AG04449 (cell line): ENCODE results near the gene CLDN7.

ENCODE experiments used
- CTCF ChIA-PET: fragments of 350-600 bp; formaldehyde crosslinking; extraction: SDS; loops from one replicate; lab custom pipeline; 2021; ENCODE audit warnings: antibody characterized with exemption; lab: Yijun Ruan, JAX
- POLR2A ChIA-PET: fragments of 400-600, 350-600 bp; formaldehyde crosslinking; extraction: SDS; loops from one replicate; lab custom pipeline; 2020; ENCODE audit warnings: antibody characterized with exemption, inconsistent platforms; lab: Yijun Ruan, JAX
- DNase-seq: peaks from one replicate; pipeline ENCODE4 v3.0.0-alpha.2; 2010; ENCODE audit warnings: low read depth, low spot score
- H3K4me3 ChIP-seq: 2 replicates; pipeline ENCODE4 v1.5.1; 2011; ENCODE audit warnings: low read depth, mild to moderate bottlenecking, control low read depth, low read length
- CTCF ChIP-seq: IDR thresholded peaks from one replicate; pipeline ENCODE4 v1.5.1; 2011; ENCODE audit warnings: mild to moderate bottlenecking, moderate library complexity, low read length, control low read depth, inconsistent platforms; ENCODE audit not compliant: insufficient read depth; ENCODE audit errors: missing control alignments

The CLDN7 gene

GRCh38 chr17:7306911-7307685 lies 44.8 kb upstream of the CLDN7 start, which contains the start of gene EIF5A:
Gene EIF5A (plus strand): TSS chr17:7307628. CDS start chr17:7309636, 2,008 bp downstream.
- DNase-seq: peak; percentile 99
- ChIA-PET POLR2A (no interaction called here), CTCF (interaction anchor here (2.3 to 11.7 kb wide), 2 partner anchors 11 to 23 kb away, joined by 15 to 255 read pairs; partner anchors contain the start of gene SLC2A4)
- TF ChIP-seq CTCF: no peak
- peak within 1 kb of the TSS; percentile 92 for H3K4me3 ChIP-seq

- H3K4me3 ChIP-seq: no peak overlapping the region
- ChIA-PET POLR2A (no interaction called here), CTCF (interaction anchor here (1.0 to 11.7 kb wide), 2 partner anchors 20 to 256 kb away, joined by 3 to 255 read pairs; partner anchors contain the start of gene SLC2A4)
- no peak for TF ChIP-seq CTCF
- DNase-seq: no peak
Measured at GRCh38 chr17:7304179-7304578, 41.9 kb upstream of the CLDN7 start.

GRCh38 chr17:7296189-7296861 lies 34.0 kb upstream of the CLDN7 start:
- ChIA-PET POLR2A (interaction anchor here (0.6 to 1.2 kb wide), 2 partner anchors 24 to 76 kb away, joined by 3 read pairs; no protein-coding TSS in a partner anchor), CTCF (interaction anchor here (0.8 to 11.7 kb wide), 49 partner anchors 9 to 382 kb away, joined by 3 to 255 read pairs (median 5); partner anchors contain the start of genes ACADVL, ACAP1, ASGR1 and CTDNEP1)
- DNase-seq: no peak
- peak; percentile 89 for TF ChIP-seq CTCF
- H3K4me3 ChIP-seq: peak overlapping the region; percentile 20

GRCh38 chr17:7295230-7296180 lies 33.2 kb upstream of the CLDN7 start:
- no peak for DNase-seq
- ChIA-PET CTCF (interaction anchor here (0.8 to 11.7 kb wide), 38 partner anchors 10 to 381 kb away, joined by 3 to 255 read pairs (median 5); partner anchors contain the start of genes ACADVL, ASGR1, CTDNEP1 and DLG4), POLR2A (no interaction called here)
- H3K4me3 ChIP-seq: no peak overlapping the region
- TF ChIP-seq CTCF: no peak

- no peak for TF ChIP-seq CTCF
- CTCF ChIA-PET: no interaction called here
- peak within 1 kb of the TSS; percentile 29 for H3K4me3 ChIP-seq
- POLR2A ChIA-PET: no interaction called here
- no peak for DNase-seq
Measured at GRCh38 chr17:7294614-7295153, 32.4 kb upstream of the CLDN7 start, which contains the start of gene YBX2. Gene YBX2 (minus strand): TSS chr17:7294639. CDS start chr17:7294500, 139 bp downstream.
